Activated T-cell treated with anti-CD3 and anti-CD28 coated beads, Interleukin-2, amount 50 U/mL, for 1 hour (primary cell): ENCODE results near the gene PTPRD.
A peak's percentile ranks its signal among the peaks of the same experiment; 100 is the strongest.
"Not testable (repeated sequence)": the region's sequence is repeated elsewhere in the genome, so short reads cannot be mapped to it uniquely, and the experiment has no call there.

Source experiments
- DNase-seq: peaks from one replicate; pipeline ENCODE4 v3.0.0-alpha.2; 2020

Gene PTPRD

GRCh38 chr9:9949978-9950377 is 662.8 kb downstream of the PTPRD start:
- DNase-seq = no peak

GRCh38 chr9:9949368-9949767 is 663.4 kb downstream of the PTPRD start:
- DNase-seq = no peak

- DNase-seq = no peak
Measured at GRCh38 chr9:9945966-9946365, 666.8 kb downstream of the PTPRD start.

GRCh38 chr9:9942764-9943424 is 669.9 kb downstream of the PTPRD start:
- peak; percentile 54 for DNase-seq

GRCh38 chr9:9938432-9938831 is 674.4 kb downstream of the PTPRD start:
- DNase-seq = no peak

- not testable (repeated sequence) for DNase-seq
Measured at GRCh38 chr9:9931464-9931863, 681.3 kb downstream of the PTPRD start.

GRCh38 chr9:9924376-9924775 is 688.4 kb downstream of the PTPRD start:
- no peak for DNase-seq

- no peak for DNase-seq
Measured at GRCh38 chr9:9921805-9922204, 691.0 kb downstream of the PTPRD start.

GRCh38 chr9:9920425-9921060 is 692.3 kb downstream of the PTPRD start:
- DNase-seq = no peak

- no peak for DNase-seq
Measured at GRCh38 chr9:9919174-9919775, 693.5 kb downstream of the PTPRD start.

- no peak for DNase-seq
Measured at GRCh38 chr9:9917400-9917799, 695.4 kb downstream of the PTPRD start.

GRCh38 chr9:9914174-9914573 is 698.6 kb downstream of the PTPRD start:
- no peak for DNase-seq

GRCh38 chr9:9913276-9913832 is 699.4 kb downstream of the PTPRD start:
- no peak for DNase-seq

- DNase-seq = no peak
Measured at GRCh38 chr9:9912459-9912858, 700.3 kb downstream of the PTPRD start.

GRCh38 chr9:9905736-9906135 is 707.1 kb downstream of the PTPRD start:
- no peak for DNase-seq

GRCh38 chr9:9904041-9904440 is 708.8 kb downstream of the PTPRD start:
- no peak for DNase-seq

- DNase-seq = no peak
Measured at GRCh38 chr9:9901624-9902023, 711.2 kb downstream of the PTPRD start.

GRCh38 chr9:9893837-9894236 is 719.0 kb downstream of the PTPRD start:
- no peak for DNase-seq

- no peak for DNase-seq
Measured at GRCh38 chr9:9892217-9892616, 720.6 kb downstream of the PTPRD start.

GRCh38 chr9:9881692-9882091 is 731.1 kb downstream of the PTPRD start:
- no peak for DNase-seq

GRCh38 chr9:9874270-9874669 is 738.5 kb downstream of the PTPRD start:
- DNase-seq = no peak

GRCh38 chr9:9862235-9862810 is 750.5 kb downstream of the PTPRD start:
- no peak for DNase-seq

GRCh38 chr9:9855177-9856078 is 757.4 kb downstream of the PTPRD start:
- no peak for DNase-seq
